Activated CD8-positive, alpha-beta memory T cell treated with anti-CD3 and anti-CD28 coated beads for 1 hour (primary cell): ENCODE results near the gene IL16.
A peak's percentile ranks its signal among the peaks of the same experiment; 100 is the strongest.
"Not testable (repeated sequence)": the region's sequence is repeated elsewhere in the genome, so short reads cannot be mapped to it uniquely, and the experiment has no call there.

Experiments used
- DNase-seq, 2 donors: peaks; one replicate each; pipeline ENCODE4 v3.0.0-alpha.2; 2020; ENCODE audit warnings: low read depth in 1 of 2; ENCODE audit errors: extremely low read depth in 1 of 2

The IL16 gene

GRCh38 chr15:81309647-81310450 is 113.2 kb downstream of the IL16 start:
- no peak for DNase-seq

- no peak for DNase-seq
Observed at GRCh38 chr15:81310480-81310879, 113.8 kb downstream of the IL16 start.

GRCh38 chr15:81311752-81312464 is 115.2 kb downstream of the IL16 start:
- DNase-seq, result no peak

DNA sequence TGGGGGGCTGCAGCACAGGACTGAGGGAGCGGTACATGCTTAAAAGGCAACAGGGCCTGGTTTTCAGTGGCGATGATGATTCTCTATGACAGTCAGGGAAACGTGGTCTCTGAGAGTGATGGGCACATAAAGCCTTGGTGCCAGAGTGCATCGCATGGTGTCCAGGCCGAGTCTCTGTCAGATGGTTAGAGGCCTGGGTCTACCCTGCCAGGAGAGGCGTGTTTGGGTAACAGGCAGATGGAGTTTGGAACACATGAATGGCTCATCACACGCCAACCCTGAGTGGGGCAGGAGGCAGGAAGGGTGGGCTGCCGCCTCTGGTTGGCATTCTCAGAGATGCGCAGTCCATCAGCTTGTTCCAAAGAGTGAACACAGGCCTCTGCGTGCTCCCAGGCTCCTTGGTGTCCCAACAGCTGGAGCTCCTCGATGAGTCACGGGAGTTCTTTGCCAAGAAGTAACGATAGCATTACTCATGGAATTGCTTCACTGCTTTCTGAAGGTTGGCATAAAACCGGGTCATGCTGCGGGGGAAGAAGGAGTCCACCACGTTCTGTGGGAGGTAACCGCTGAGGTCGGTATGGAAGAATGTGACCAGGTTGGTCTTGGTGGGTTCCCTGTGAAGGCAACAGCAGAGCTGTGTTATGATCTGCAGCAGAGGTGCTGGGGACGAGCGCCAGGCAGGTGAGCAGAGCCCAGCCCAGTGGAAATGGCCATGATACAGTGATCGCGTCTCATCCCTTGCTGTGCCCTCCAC is 116.3 kb downstream of the IL16 start:
- DNase-seq, result no peak

- no peak for DNase-seq
Observed at GRCh38 chr15:81313686-81314085, 117.0 kb downstream of the IL16 start.

DNA sequence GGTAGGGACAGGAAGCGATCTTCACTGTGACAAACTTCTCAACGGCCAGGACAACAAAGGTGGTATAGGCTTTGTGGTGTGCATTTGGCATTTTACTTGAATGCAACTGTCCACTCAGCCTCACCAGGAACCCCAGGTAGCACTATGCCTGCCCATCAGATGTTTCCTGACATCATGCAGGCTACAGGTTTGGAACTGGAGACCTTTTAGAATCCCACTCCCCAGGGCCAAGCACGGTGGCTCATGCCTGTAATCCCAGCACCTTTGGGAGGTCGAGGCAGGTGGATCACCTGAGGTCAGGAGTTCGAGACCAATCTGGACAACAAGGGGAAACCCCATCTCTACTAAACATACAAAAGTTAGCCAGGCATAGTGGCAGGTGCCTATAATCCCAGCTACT is 117.7 kb downstream of the IL16 start:
- no peak for DNase-seq

- DNase-seq, result no peak
Observed at GRCh38 chr15:81315452-81316175, 118.9 kb downstream of the IL16 start.

- DNase-seq, result no peak
Observed at GRCh38 chr15:81316267-81316666, 119.6 kb downstream of the IL16 start.

- DNase-seq, result no peak
Observed at GRCh38 chr15:81317642-81318017, 121.0 kb downstream of the IL16 start.

GRCh38 chr15:81321667-81322066 is 125.0 kb downstream of the IL16 start:
- DNase-seq, result no peak

GRCh38 chr15:81322676-81323253 is 126.1 kb downstream of the IL16 start:
- DNase-seq, result no peak

GRCh38 chr15:81323559-81323943 is 126.9 kb downstream of the IL16 start:
- no peak for DNase-seq

DNA sequence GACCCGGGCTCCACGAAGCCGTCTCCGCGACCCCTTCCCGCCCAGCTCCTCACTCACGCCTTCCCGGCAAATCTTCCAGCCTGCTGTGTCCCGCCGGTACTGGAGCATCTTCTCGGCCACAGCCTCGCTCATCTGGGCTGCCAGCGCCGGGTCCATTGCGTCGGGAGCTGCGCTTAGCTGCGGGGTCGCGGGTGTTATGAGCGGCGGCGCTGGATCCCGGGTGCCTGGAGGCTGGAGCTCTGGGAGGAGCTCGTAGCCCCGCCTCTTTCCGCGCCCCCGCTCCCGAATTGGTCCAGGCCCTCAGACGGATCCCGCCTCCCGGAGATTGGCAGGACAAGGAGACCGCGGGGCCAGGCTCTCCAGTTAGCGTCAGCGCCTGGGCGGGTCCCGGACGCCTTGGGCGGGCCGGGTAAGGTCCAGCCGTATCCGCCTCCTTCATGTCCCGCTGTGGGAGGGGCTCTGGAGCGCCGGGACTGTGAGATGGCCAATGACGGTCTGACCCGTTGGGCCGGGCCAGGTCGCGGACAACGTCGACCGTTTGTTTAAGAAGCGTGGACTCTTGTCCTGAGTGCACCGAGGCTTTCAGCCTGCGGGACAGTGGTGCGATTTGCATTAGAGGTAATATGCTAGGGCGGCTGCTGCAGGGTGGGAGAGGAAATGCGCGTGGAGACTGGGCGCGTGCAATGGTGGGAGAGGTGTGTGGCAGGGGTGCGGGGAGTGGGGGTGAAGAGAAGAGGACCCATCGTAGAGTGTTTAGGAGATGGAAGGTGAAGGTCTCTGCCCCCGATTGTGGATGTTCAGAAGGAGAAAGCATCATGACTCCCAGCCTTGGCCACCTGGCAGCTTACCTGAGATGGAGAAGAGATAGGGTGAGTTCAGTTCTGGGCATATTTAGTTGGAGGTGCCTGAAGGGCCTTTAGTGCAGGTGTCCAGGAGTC is 127.5 kb downstream of the IL16 start, which contains the start of gene STARD5:
Gene STARD5 (minus strand): TSS at position 198 of the 938 bp plus-strand sequence. CDS start 42 bp downstream, at position 156.
- peak; percentile 90 to 94 for DNase-seq

DNA sequence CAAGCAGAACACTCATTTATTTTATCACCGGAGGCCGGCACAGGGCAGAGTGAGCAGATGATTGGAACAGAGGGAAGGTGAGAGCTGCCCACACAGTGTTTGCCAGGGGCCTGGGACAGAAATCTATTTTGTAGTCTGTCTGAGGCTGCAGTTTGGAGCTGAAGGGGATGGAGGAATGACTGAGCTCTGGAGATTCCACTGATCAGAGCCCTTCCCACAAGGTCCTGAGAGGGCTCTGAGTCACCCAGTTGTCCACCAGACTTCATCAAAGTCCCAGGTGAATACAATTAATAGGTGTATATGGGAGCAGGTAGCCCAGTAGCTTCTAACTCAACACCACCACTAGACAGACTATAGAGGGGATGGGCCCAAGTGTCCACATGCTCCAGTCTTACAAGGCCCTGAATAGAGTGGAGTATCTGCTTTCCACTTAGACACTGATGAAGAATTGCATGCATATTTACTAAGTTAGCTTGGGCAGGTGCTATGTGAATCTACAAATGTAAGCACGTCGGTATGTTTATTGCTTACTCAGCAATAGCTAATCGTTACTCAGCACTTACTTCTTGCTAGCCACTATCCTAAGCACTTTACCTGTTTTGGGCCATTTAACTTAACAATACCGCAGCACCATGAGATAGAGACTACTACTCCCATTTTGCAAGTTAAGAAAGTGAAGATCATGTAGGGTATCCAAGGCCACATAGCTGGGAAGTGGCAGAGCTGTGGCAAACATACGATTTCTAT is 130.0 kb downstream of the IL16 start:
- no peak for DNase-seq

- no peak for DNase-seq
Observed at GRCh38 chr15:81327516-81327915, 130.8 kb downstream of the IL16 start.

DNA sequence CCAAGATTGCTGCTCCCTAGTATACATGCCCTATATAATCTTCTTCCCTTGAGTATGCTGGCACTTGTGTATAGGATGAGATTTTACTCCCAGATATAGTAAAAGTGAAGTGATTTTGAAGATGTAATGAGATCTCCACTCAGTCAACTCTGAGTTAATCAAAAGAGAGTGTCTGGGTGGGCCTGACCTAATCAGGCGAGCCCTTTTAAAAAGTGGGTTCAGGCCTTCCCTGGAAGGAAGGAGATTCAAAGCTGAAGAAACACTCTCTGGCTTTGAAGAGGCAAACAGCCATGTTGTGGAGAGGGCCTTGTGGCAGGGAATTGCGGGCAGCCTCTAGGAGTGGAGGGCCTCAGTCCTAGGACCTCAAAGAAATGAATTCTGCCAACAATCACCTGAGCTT is 132.8 kb downstream of the IL16 start:
- no peak for DNase-seq

GRCh38 chr15:81330366-81331090 is 133.8 kb downstream of the IL16 start:
- no peak for DNase-seq

DNA sequence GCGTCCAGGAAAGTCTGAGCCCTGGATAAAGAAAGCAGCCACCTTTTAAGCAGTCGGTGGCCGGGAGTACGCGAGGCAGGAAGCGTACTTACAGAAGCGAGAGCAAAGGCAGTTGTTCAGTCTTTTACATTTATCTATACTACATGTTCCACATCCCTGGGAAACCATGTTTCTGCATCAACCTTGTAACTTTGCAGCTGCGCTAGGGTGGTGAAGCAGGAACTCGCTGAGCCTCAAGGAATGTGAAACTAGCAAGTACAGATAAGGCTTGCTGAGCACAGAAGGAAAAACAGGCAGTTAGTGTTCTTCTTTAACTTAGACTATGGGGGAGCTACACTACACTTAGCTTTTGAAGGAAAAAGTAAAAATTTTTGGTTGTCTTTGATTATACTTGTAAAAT is 134.5 kb downstream of the IL16 start:
- DNase-seq, result not testable (repeated sequence)
